Esophagus (tissue), 2 donors: Measurements from ENCODE around the gene STAG1. TPM values are rescaled to one million over a fixed set of nuclear protein-coding genes. Genes with fewer than 3 reads are reported as not detected.

ENCODE experiments used
- H3K27ac ChIP-seq, 2 donors: one replicate each; pipeline ENCODE4 v1.5.1; 2013; ENCODE audit warnings: low read depth in 2 of 2, mild to moderate bottlenecking in 2 of 2, inconsistent platforms in 1 of 2, low read length in 1 of 2, moderate library complexity in 1 of 2
- H3K27me3 ChIP-seq, 2 donors: one replicate each; pipeline ENCODE4 v1.6.1; 2013; ENCODE audit warnings: low read length in 2 of 2, control low read depth in 1 of 2, mild to moderate bottlenecking in 1 of 2; ENCODE audit not compliant: insufficient read depth in 2 of 2, control insufficient read depth in 1 of 2
- H3K36me3 ChIP-seq, 2 donors: one replicate each; pipeline ENCODE4 v1.6.1; 2013; ENCODE audit warnings: low read length in 1 of 2; ENCODE audit not compliant: control insufficient read depth in 2 of 2, insufficient read depth in 2 of 2
- H3K4me1 ChIP-seq, 2 donors: one replicate each; pipeline ENCODE4 v1.6.1; 2013; ENCODE audit warnings: low read length in 1 of 2; ENCODE audit not compliant: control insufficient read depth in 2 of 2, insufficient read depth in 2 of 2
- H3K4me3 ChIP-seq, 2 donors: one replicate each; pipeline ENCODE4 v1.5.1; 2013; ENCODE audit warnings: low read length in 2 of 2, mild to moderate bottlenecking in 2 of 2, low read depth in 1 of 2, moderate library complexity in 1 of 2
- H3K9me3 ChIP-seq, 2 donors: one replicate each; pipeline ENCODE4 v1.6.1; 2013; ENCODE audit warnings: mild to moderate bottlenecking in 2 of 2, low read depth in 1 of 2, low read length in 1 of 2, moderate library complexity in 1 of 2; ENCODE audit not compliant: control insufficient read depth in 2 of 2, insufficient read depth in 1 of 2
- WGBS, 2 donors: extraction: QIAGEN DNeasy Blood & Tissue Kit; methylation state at CpG; one replicate each; pipeline ENCODE4 v1.1.7; 2013; 5-methylcytosine and 5-hydroxymethylcytosine counted together
- polyA plus RNA-seq, 2 donors: library from polyadenylated mRNA; stranded (reverse); fragments of 200-250 nt; gene quantifications; one replicate each; pipeline ENCODE4 v1.2.3, GENCODE V29; 2013
- donor health status: healthy with polysubstance abuse.
- donor health status: Bipolar disorder and iron deficiency.

STAG1 gene
- polyA plus RNA-seq, 2 donors = 7.1 to 8.3 TPM

DNA sequence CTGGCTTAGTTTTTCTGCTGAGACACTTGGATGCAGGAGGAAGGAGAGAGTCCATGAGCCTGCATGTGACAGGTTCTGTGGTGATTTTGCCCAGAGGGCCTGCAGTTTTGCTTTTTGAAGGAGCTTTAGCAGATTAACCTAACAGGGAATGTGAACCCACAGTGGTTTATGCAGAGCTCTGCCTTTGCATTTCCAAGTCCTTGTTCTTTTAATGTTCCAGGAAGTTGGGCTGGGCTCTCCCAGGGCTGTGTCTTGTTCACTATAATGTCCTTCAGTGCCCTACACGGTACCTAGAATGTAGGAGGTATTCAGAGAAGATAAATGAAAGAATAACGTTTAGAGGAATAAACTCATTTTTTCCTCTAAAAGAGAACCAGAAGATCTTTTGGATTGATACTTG, 451.7 kb downstream of the STAG1 start:
- H3K27me3 ChIP-seq = no peaks in the 10 kb centered on the region
- peaks cover 3 to 12% of the 10 kb centered on the region in 2 donors for H3K36me3 ChIP-seq
- H3K4me1 ChIP-seq = no peaks in the 10 kb centered on the region
- H3K9me3 ChIP-seq = no peaks in the 10 kb centered on the region
- WGBS, 2 donors = 90 to 96% methylated on average over 2 of the region's 2 CpGs
- H3K27ac ChIP-seq = no peak overlapping the region
- H3K4me3 ChIP-seq = no peak overlapping the region

- peaks cover 6 to 15% of the 10 kb centered on the region in 2 donors for H3K36me3 ChIP-seq
- no peaks in the 10 kb centered on the region for H3K4me1 ChIP-seq
- 84 to 93% methylated on average over 8 of the region's 8 CpGs for WGBS, 2 donors
Measured at GRCh38 chr3:136297826-136298225, 454.4 kb downstream of the STAG1 start.

GRCh38 chr3:136296960-136297359, 455.2 kb downstream of the STAG1 start:
- Histone ChIP-seq H3K36me3 (peaks cover 6 to 15% of the 10 kb centered on the region in 2 donors), H3K9me3 (no peaks in the 10 kb centered on the region), H3K27ac (no peak overlapping the region), H3K27me3 (no peaks in the 10 kb centered on the region), H3K4me3 (no peak overlapping the region), H3K4me1 (no peaks in the 10 kb centered on the region)
- 85% methylated on average over 5 of the region's 5 CpGs for WGBS, 2 donors

More at GRCh38 chr3:136297826-136298225, 454.4 kb downstream of the STAG1 start:
- Histone ChIP-seq H3K27ac (no peak overlapping the region), H3K27me3 (no peaks in the 10 kb centered on the region), H3K4me3 (no peak overlapping the region), H3K9me3 (no peaks in the 10 kb centered on the region)

DNA sequence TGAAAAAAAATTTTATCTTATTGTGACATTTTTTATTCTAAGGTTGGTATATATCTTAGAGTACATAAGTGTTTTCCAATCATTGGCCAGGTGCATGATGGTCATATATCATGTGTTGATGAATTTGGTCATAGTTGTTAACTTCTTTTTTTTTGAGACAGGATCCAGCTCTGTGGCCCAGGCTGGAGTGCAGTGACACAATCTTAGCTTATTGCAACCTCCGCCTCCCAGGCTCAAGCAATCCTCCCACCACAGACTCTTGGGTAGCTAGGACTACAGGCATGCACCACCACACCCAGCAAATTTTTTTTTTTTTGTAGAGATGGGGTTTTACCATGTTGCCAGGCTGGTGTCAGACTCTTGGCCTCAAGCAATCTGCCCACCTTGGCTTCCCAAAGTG, 458.0 kb downstream of the STAG1 start:
- Histone ChIP-seq H3K4me3 (no peak overlapping the region), H3K9me3 (no peaks in the 10 kb centered on the region), H3K36me3 (peaks cover 6 to 11% of the 10 kb centered on the region in 2 donors), H3K27ac (no peak overlapping the region), H3K4me1 (no peaks in the 10 kb centered on the region), H3K27me3 (no peaks in the 10 kb centered on the region)
- 91 to 100% methylated on average over 1 of the region's 1 CpG for WGBS, 2 donors

- H3K4me3 ChIP-seq = no peak overlapping the region
- H3K36me3 ChIP-seq = peaks cover 6 to 11% of the 10 kb centered on the region in 2 donors
- H3K27ac ChIP-seq = no peak overlapping the region
- no peaks in the 10 kb centered on the region for H3K9me3 ChIP-seq
- no peaks in the 10 kb centered on the region for H3K27me3 ChIP-seq
- H3K4me1 ChIP-seq = no peaks in the 10 kb centered on the region
- 84 to 94% methylated on average over 2 of the region's 2 CpGs for WGBS, 2 donors
Measured at GRCh38 chr3:136293279-136293678, 458.9 kb downstream of the STAG1 start.

DNA sequence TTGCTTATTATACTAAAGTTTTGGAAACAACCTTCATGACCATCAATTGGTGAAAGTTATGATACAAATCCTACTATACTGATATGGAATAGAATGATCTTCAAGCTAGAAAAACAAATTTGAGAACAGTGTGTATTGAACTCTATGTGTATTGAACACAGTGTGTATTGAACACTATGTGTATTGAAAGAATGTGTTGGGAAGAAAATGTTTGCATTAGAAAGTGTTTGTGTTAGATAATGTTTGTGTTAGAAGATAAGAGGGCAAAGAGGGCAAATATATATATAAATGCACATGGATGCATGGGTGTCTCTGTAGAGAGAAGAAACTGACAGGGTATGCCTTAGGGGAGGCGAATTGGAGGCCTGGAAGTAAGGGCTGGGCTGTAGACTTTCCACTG, 459.7 kb downstream of the STAG1 start:
- Histone ChIP-seq H3K27me3 (no peaks in the 10 kb centered on the region), H3K4me3 (no peak overlapping the region), H3K4me1 (no peaks in the 10 kb centered on the region), H3K27ac (no peak overlapping the region), H3K36me3 (peaks cover 6 to 7% of the 10 kb centered on the region in 2 donors), H3K9me3 (no peaks in the 10 kb centered on the region)
- WGBS, 2 donors = 92 to 100% methylated on average over 1 of the region's 1 CpG

DNA sequence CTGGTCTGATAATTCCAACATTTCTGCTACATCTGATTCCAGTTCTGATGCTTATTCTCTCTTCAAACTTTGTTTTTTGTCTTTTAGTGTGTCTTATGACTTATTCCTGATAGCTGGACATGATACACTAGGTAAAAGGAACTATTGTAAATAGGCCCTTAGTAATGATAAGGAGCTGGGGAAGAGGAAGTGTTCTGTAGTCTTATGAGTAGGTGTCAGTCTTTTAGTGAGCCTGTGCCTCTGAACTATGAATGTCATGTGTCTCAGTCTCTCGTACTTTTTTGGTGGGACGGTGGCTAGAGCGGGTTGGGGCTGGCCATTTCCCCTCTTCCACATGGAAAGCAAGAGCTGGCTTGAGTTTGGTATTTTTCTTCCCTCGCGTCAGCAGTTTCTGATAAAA, 460.9 kb downstream of the STAG1 start:
- H3K27me3 ChIP-seq = no peaks in the 10 kb centered on the region
- no peak overlapping the region for H3K4me3 ChIP-seq
- H3K4me1 ChIP-seq = no peaks in the 10 kb centered on the region
- H3K9me3 ChIP-seq = no peaks in the 10 kb centered on the region
- 93 to 98% methylated on average over 5 of the region's 5 CpGs for WGBS, 2 donors
- H3K27ac ChIP-seq = no peak overlapping the region
- H3K36me3 ChIP-seq = peaks cover 3 to 4% of the 10 kb centered on the region in 2 donors

Other genes with a start within 250 kb of the STAG1 start
- gene SLC35G2, start 66.7 kb upstream of the STAG1 start, polyA plus RNA-seq = 1 to 10 TPM; 1.1 to 1.3 TPM
- gene NCK1, start 109.8 kb upstream of the STAG1 start, polyA plus RNA-seq = 10 to 100 TPM; 23.3 to 37.0 TPM
- 10 to 100 TPM; 83.2 to 85.1 TPM for gene IL20RB, start 205.6 kb upstream of the STAG1 start, polyA plus RNA-seq